ENCODE measurements around the gene FTO. TPM values are rescaled to one million over a fixed set of nuclear protein-coding genes. Genes with fewer than 3 reads are reported as not detected.

The FTO gene
- total RNA-seq, 4 donors from 2014 or later, result 21.3 to 50.5 (median 40.8) TPM

DNA sequence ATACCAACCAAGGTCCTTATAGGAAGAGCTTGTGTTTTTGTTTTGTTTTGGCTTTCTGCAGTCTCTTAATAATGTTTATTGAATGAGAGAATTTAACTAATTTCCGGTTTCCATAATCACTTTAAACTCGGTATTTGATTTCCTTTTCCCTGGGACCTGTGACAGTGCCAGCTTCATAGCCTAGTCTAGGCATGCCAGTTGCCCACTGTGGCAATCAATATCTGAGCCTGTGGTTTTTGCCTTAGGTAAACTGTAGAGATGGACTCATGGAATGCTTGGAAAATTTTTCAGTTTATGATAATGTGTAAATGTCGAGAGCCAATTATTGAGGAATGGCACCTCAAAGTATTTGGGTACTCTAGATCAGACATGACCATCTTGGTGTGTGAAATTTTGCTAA is 78.2 kb downstream of the FTO start:
- TF ChIP-seq POLR2A (IDR thresholded peaks at IDR 0.05), result no peak
- TF ChIP-seq POLR2AphosphoS5 (IDR thresholded peaks at IDR 0.05), result no peak
- TF ChIP-seq, protein P1, sequence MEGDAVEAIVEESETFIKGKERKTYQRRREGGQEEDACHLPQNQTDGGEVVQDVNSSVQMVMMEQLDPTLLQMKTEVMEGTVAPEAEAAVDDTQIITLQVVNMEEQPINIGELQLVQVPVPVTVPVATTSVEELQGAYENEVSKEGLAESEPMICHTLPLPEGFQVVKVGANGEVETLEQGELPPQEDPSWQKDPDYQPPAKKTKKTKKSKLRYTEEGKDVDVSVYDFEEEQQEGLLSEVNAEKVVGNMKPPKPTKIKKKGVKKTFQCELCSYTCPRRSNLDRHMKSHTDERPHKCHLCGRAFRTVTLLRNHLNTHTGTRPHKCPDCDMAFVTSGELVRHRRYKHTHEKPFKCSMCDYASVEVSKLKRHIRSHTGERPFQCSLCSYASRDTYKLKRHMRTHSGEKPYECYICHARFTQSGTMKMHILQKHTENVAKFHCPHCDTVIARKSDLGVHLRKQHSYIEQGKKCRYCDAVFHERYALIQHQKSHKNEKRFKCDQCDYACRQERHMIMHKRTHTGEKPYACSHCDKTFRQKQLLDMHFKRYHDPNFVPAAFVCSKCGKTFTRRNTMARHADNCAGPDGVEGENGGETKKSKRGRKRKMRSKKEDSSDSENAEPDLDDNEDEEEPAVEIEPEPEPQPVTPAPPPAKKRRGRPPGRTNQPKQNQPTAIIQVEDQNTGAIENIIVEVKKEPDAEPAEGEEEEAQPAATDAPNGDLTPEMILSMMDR (IDR thresholded peaks at IDR 0.05), result no peak
- no peak for TF ChIP-seq EP300 (IDR thresholded peaks at IDR 0.05; ENCODE audit: low read depth)
- H3K4me3 ChIP-seq, result no peak overlapping the region
- 73 to 91% methylated on average over 3 of the region's 3 CpGs for WGBS, 2 donors (ENCODE audit: low coverage in 1 of 2)
- intact Hi-C loops (cut with DNase I; ENCODE audit: low total_unique reads) (no loop called here), in situ Hi-C loops (cut with MboI; ENCODE audit: low pct_ligation_motif_present in 1 of 4, low pct_unique_long_range_greater_than_20kb in 1 of 4, low sequenced_read_pairs in 3 of 4) (no loop called here)
- no peak overlapping the region for H3K27ac ChIP-seq
- no peak for DNase-seq
- peaks cover 6 to 24% (median 13%) of the 10 kb centered on the region in 4 donors for H3K4me1 ChIP-seq
- H3K9me3 ChIP-seq, result no peaks in the 10 kb centered on the region
- no peaks in the 10 kb centered on the region for H3K36me3 ChIP-seq
- no peaks in the 10 kb centered on the region for H3K27me3 ChIP-seq

DNA sequence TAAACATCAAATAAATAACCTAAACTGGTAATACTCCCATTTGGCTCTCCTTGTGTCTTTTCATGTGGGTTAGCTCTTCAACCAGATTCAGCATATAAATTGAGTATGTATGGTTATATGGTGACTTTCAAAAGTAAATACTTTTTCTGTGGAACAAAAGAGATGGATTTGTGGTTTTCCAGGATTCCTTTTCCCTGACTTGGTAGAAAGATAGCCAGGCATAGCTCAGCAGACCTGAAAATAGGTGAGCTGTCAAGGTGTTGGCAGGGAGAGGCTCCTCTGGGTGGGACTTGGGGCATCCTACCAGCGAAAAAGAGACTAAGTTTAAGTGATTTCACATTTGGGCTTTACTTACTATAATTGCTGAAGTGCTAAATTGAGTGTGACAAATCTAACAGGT is 80.3 kb downstream of the FTO start:
- Histone ChIP-seq H3K36me3 (no peaks in the 10 kb centered on the region), H3K27me3 (no peaks in the 10 kb centered on the region), H3K9me3 (no peaks in the 10 kb centered on the region), H3K4me1 (peaks cover 6 to 24% (median 13%) of the 10 kb centered on the region in 4 donors), H3K27ac (no peak overlapping the region), H3K4me3 (no peak overlapping the region)
- DNase-seq, result no peak
- intact Hi-C loops (cut with DNase I; ENCODE audit: low total_unique reads), result loop anchor here (2.0 kb wide), 1 partner anchor 37 kb away; no protein-coding TSS in a partner anchor
- in situ Hi-C loops (cut with MboI; ENCODE audit: low pct_ligation_motif_present in 1 of 4, low pct_unique_long_range_greater_than_20kb in 1 of 4, low sequenced_read_pairs in 3 of 4), result no loop called here
- WGBS, 2 donors (ENCODE audit: low coverage in 1 of 2), result 80 to 94% methylated on average over 1 of the region's 1 CpG
- no peak for TF ChIP-seq POLR2AphosphoS5 (IDR thresholded peaks at IDR 0.05)
- no peak for TF ChIP-seq EP300 (IDR thresholded peaks at IDR 0.05; ENCODE audit: low read depth)
- TF ChIP-seq, protein P1 (IDR thresholded peaks at IDR 0.05), result no peak
- TF ChIP-seq POLR2A (IDR thresholded peaks at IDR 0.05), result no peak

DNA sequence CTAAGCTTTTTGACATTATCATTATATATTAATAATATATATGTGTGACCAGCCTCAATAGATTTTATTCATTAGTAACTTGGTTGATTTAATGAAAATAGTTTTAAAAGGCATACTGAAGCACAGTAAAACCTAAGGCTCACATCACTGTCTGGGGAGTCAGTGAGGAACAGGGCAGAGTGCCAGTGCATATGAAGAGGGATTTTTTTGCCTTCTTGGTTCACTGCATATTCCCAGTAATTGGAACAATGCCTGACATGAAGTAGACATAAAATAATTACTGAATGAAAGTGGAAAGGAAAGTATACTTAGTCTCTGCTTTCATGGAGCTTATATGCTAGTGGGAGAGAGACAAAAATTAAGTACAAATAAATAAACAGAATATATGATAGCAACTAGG is 81.1 kb downstream of the FTO start:
- Histone ChIP-seq H3K4me1 (peaks cover 6 to 17% (median 11%) of the 10 kb centered on the region in 4 donors), H3K36me3 (no peaks in the 10 kb centered on the region), H3K27ac (no peak overlapping the region), H3K9me3 (no peaks in the 10 kb centered on the region), H3K4me3 (no peak overlapping the region), H3K27me3 (no peaks in the 10 kb centered on the region)
- in situ Hi-C loops (cut with MboI; ENCODE audit: low pct_ligation_motif_present in 1 of 4, low pct_unique_long_range_greater_than_20kb in 1 of 4, low sequenced_read_pairs in 3 of 4) (no loop called here), intact Hi-C loops (cut with DNase I; ENCODE audit: low total_unique reads) (loop anchor here (2.0 kb wide), 1 partner anchor 36 kb away; no protein-coding TSS in a partner anchor)
- DNase-seq, result no peak
- TF ChIP-seq POLR2A (IDR thresholded peaks at IDR 0.05), result no peak
- TF ChIP-seq POLR2AphosphoS5 (IDR thresholded peaks at IDR 0.05), result no peak
- TF ChIP-seq EP300 (IDR thresholded peaks at IDR 0.05; ENCODE audit: low read depth), result no peak
- TF ChIP-seq, protein P1 (IDR thresholded peaks at IDR 0.05), result no peak

DNA sequence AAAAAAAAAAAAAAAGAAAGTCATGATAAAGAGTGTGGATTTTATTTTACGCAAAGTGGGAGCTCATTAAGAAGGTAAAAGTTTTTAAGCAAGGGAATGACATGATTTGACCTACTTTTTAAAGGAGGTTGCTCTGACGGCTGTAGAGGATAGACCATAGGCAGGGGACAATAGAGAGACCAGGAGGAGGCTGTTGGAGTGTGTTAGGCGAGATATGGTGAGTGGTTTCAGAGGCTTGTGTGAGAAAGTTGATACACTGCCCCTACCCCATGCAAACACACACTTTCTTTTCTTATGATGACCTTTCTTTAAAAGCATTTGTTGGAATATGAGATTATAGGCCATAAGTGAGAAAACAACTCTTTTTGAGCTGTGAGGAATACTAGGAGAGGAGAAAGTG is 82.0 kb downstream of the FTO start:
- Histone ChIP-seq H3K4me3 (no peak overlapping the region), H3K9me3 (no peaks in the 10 kb centered on the region), H3K27ac (no peak overlapping the region), H3K27me3 (no peaks in the 10 kb centered on the region), H3K36me3 (no peaks in the 10 kb centered on the region), H3K4me1 (peaks cover 5 to 10% (median 7%) of the 10 kb centered on the region in 4 donors)
- TF ChIP-seq, protein P1 (IDR thresholded peaks at IDR 0.05), result no peak
- TF ChIP-seq POLR2A (IDR thresholded peaks at IDR 0.05) (no peak), EP300 (IDR thresholded peaks at IDR 0.05; ENCODE audit: low read depth) (no peak), POLR2AphosphoS5 (IDR thresholded peaks at IDR 0.05) (no peak)
- intact Hi-C loops (cut with DNase I; ENCODE audit: low total_unique reads), result loop anchor here (2.0 kb wide), 1 partner anchor 35 kb away; no protein-coding TSS in a partner anchor
- WGBS, 2 donors (ENCODE audit: low coverage in 1 of 2), result 89 to 93% methylated on average over 3 of the region's 3 CpGs
- no peak for DNase-seq
- in situ Hi-C loops (cut with MboI; ENCODE audit: low pct_ligation_motif_present in 1 of 4, low pct_unique_long_range_greater_than_20kb in 1 of 4, low sequenced_read_pairs in 3 of 4), result no loop called here
